ENCODE data around the gene CCHCR1.
"Not testable (repeated sequence)": the region's sequence is repeated elsewhere in the genome, so short reads cannot be mapped to it uniquely, and the experiment has no call there.

CCHCR1 gene, protein sequence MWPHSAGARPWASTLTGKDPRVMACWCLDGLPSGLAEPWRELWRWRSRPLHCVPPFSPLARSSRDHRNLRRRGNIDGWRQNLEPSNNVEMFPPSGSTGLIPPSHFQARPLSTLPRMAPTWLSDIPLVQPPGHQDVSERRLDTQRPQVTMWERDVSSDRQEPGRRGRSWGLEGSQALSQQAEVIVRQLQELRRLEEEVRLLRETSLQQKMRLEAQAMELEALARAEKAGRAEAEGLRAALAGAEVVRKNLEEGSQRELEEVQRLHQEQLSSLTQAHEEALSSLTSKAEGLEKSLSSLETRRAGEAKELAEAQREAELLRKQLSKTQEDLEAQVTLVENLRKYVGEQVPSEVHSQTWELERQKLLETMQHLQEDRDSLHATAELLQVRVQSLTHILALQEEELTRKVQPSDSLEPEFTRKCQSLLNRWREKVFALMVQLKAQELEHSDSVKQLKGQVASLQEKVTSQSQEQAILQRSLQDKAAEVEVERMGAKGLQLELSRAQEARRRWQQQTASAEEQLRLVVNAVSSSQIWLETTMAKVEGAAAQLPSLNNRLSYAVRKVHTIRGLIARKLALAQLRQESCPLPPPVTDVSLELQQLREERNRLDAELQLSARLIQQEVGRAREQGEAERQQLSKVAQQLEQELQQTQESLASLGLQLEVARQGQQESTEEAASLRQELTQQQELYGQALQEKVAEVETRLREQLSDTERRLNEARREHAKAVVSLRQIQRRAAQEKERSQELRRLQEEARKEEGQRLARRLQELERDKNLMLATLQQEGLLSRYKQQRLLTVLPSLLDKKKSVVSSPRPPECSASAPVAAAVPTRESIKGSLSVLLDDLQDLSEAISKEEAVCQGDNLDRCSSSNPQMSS

DNA sequence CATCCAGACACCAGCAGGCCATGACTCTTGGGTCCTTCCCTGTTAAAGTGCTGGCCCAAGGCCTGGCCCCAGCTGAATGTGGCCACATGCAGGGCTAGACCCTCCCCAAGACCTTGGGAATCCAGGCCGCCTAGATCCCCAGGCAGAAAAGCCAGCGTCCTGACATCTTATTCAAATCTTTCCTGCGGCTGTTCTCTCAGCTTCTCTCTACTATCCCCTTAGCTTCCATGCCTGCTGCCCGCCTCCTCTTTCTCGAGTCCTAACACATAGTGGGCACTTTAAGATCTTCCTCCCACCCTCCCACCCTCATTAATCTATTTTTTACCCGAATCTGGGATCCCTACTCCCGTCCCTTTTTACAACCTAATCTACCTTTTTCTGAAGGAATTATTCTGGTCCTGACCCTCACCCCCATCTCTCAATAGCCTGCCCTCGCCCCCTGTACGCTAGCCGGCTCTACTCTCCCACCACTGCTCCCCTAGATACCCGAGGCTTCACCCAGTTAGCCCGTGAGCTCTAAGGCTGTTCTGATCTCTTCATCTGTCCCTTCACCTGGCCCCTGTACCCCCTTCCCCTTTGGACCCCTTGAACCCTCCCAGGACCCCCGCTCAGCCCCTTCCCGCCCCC is at the start of gene CCHCR1:
Gene CCHCR1 (minus strand): TSS at position 290 of the 627 bp plus-strand sequence. CDS start 202 bp downstream, at position 88.
- DNase-seq: no peak

DNA sequence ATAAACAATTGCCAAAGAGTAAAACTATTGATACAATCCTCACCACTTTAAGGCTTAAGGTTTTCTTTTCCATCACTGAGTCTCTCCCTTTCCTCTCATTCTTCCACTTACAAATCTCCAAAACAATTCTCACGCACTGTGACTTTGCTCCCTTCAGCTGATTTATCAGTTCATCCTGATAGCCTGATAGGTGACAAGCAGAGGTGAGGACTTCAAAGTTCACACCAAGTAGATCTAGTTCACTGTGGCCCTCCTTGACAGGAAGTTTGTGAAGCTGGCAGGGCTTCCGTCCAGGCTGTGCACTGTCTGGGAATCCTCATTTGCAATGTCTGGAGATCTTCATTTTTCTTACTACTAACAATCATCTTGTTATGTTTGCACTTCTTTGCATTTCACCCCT is 48.0 kb upstream of the CCHCR1 start:
- DNase-seq: no peak

DNA sequence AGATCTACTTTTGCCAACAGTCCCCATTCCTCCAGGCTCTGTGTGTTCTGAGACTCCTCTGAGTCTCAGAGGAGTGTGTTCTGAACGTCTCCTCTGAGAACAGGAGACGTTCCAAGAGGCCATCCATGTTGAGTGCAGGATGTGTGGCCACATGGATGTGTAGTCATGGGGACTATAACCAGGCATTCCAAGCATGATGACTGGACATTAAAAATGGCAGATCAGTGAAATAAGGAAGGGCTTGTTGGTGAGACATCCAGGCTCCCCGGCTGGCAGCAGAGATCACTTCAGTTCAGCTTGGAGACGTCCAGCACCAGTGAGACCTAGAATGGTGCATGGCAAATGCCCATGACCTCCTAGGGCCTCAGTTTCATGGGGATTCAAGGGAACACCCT is 47.1 kb upstream of the CCHCR1 start:
- no peak for DNase-seq

DNA sequence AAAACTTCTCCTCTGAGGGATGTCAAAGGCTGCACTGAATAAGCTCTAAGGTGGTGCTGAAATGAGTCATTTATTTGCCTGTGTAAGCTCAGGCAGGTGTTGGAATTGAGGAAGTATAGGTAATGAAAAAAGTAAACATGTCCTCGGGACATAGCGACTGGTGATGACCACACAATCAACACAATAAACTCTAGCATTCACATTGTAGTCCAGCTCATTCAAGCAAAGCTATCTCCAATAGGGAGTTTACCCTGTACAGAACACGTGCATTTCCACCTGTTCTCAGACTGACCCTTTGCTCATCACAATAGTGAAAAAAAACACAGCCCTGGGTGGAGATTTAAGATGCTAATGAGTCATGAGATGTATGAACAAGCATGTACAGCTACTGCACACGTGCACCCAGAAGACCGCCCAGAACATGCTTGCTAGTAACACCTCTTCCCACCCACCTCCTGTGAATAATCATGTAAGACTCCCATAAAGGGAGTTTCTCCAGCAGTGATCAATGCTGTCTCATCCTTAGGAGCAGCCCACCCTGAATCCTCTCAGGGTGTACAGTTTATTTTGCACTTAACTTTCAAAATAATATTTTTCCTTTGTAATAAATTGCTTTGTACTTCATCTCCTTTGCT is 45.9 kb upstream of the CCHCR1 start:
- DNase-seq: peak; percentile 54

DNA sequence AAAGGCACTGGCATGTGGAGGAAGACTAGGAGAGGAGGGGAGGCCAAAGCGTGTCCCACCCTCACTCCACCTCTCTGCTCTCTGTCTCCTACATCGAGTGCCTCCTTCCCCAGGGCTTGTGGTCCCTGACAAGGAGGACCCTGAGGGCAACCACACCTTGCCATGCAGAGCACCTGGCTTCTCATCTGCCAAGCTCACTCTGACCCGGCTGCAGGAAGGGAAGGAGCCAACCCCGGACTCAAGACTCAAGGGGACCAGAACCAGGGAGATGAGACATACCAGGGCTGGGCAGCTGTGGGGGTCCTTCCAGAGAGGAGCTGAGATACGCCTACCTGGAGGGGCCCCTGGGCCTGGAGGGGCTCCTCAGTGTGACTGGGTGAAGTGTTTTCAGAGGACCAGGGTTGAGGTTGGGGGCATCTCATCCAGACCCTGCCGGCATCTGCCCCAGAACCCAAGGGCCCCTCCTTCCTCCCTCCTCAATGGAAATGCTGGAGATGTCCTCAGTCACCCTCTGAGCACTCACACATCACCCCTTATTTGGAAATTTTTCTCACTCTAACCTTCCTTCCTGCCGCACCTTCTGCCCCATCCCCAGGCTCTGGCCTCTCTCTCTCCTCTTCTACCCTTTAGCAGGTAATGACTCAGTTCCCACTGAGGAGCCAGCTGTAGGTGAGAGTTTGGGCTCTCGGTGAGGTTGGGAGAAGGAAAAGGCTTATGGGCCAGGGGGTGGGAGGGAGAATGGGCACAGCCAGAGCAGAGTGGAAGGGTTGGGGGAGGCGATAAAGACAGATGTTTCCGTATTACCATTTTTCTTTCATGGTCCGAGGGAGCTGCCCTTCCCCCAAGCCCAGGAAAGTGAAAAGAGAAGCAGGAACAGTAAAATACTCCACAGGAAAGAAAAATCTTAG is 44.9 kb upstream of the CCHCR1 start:
- DNase-seq: no peak

DNA sequence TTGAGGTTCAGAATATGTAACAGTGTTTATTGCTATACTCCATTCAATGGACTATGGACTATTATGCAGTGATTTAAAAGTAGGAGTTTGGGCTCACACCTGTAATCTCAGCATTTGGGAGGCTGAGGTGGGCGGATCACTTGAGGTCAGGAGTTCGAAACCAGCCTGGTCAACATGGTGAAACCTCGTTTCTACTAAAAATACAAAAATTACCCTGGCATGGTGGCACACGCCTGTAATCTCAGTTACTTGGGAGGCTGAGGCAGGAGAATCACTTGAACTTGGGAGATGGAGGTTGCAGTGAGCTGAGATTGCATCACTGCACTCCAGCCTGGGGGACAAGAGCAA is 41.5 kb upstream of the CCHCR1 start:
- DNase-seq: not testable (repeated sequence)

DNA sequence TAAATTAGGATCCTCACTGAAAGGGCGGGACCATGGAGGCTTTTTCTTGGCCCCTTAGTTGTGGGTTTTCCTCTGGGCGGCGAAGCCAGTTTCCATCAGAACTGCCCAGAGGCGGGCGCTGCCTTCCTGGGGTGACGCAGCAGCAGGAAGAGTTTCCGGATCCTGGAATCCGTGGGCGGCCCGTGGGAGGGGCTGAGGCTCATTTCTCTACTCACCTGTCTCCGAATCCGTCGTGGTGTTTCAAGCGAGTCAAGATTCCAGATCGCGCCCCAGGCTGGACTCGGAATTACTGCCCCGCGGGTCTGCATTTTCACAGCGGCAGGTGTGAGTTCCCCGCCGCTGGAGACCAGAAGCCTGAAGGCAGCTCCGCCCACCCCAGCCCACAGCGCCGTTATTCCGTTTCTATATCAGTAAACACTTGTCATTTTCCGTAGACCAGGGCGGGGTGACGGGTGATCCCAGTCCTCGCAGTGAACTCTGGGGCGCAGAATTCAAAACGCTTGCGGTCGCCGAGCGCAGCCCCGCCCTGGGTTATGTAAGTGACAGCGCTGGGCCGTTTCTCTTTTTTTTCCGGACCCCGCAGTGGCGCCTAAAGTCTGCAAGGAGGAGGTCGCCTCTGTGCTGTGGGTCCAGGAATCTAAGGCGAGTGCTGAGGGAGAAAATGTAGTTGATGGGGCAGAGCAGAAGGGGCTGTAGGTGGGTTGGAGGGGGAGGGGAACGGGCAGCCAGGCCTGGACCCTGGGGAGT is 40.1 kb upstream of the CCHCR1 start:
- peak; percentile 43 for DNase-seq

DNA sequence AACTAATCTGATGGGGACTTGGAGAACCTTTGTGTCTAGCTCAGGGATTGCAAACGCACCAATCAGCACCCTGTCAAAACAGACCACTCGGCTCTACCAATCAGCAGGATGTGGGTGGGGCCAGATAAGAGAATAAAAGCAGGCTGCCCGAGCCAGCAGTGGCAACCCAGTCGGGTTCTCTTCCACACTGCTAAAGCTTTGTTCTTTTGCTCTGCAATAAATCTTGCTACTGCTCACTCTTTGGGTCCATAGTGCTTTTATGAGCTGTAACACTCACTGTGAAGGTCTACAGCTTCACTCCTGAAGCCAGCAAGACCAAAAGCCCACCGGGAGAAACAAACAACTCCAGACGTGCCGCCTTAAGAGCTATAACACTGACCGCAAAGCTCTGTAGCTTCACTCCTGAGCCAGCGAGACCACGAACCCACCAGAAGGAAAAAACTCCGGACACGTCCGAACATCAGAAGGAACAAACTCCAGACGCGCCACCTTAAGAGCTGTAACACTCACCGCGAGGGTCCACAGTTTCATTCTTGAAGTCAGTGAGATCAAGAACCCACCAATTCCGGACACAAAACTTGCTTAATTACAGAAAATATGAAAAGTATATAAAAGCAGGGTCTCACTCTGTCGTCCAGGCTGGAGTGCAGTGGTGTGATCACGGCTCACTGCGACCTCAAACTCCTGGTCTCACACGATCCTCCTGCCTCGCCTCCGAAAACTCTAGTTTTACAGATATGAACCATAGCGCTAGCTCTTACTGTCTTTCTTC is 38.8 kb upstream of the CCHCR1 start:
- DNase-seq: not testable (repeated sequence)

DNA sequence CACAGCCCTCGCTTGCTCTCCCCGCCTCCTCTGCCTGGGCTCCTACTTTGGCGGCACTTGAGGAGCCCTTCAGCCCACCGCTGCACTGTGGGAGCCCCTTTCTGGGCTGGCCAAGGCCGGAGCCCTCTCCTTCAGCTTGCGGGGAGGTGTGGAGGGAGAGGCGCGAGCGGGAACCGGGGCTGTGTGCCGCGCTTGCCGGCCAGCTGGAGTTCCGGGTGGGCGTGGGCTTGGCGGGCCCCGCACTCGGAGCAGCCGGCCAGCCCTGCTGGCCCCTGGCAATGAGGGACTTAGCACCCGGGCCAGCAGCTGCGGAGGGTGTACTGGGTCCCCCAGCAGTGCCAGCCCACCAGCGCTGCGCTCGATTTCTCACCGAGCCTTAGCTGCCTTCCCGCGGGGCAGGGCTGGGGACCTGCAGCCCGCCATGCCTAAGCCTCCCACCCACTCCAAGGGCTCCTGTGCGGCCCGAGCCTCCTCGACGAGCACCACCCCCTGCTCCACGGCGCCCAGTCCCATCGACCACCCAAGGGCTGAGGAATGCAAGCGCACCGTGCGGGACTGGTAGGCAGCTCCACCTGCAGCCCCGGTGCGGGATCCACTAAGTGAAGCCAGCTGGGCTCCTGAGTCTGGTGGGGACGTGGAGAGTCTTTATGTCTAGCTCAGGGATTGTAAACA is 37.8 kb upstream of the CCHCR1 start:
- not testable (repeated sequence) for DNase-seq

DNA sequence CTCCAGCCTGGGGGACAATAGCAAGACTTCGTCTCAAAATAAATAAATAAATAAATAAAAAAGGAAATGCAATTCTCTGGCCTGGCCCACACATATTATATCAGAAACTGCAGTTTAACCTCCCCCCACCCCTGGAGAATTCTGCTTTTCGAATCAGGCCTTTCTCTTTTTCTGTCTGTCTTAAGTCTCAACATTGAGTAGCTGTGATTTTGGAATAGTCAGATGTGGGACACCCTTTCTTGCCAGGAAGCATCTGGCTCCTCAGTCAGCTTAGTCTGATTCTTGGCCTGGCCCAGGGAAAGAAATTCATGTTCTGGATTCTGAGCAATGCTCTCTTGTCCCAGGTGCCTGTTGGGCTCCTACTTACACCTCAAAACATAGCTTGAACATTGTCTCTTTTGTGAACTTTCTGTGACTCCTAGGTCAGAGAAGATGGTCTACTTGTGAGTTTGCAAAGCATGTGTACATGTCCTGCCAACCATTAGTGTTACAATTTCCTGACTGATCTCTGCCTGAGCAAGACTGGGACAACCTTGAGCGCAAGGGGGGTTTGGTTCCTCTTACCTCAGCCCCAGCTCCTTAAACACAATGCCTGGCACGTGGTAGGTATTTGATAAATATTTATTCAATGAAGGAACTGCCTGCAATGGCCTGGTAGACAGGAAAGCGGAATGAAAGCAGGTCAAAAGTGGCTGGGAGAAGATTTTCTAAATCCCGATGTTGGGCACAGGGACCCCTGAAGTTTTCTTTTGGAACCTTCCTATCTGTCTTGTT is 36.6 kb upstream of the CCHCR1 start:
- DNase-seq: no peak

DNA sequence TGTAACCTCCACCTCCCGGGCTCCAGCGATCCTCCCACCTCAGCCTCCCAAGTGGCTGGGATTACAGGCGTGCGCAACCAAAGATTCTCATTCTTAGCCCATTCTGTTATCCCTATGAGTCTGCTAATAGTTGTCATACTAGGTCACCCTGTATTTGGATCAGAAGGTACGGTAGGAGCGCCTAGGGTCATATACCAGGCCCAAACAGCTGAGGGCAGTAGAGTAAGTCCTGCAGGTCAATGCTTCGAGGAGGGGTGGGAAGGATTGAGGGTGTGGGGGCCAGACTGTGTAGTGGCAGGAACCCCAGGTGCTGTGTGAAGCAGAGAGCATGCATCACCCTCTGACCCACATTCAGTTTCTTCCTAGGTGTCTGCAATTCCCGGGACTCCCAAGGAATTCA is 35.6 kb upstream of the CCHCR1 start:
- DNase-seq: no peak

DNA sequence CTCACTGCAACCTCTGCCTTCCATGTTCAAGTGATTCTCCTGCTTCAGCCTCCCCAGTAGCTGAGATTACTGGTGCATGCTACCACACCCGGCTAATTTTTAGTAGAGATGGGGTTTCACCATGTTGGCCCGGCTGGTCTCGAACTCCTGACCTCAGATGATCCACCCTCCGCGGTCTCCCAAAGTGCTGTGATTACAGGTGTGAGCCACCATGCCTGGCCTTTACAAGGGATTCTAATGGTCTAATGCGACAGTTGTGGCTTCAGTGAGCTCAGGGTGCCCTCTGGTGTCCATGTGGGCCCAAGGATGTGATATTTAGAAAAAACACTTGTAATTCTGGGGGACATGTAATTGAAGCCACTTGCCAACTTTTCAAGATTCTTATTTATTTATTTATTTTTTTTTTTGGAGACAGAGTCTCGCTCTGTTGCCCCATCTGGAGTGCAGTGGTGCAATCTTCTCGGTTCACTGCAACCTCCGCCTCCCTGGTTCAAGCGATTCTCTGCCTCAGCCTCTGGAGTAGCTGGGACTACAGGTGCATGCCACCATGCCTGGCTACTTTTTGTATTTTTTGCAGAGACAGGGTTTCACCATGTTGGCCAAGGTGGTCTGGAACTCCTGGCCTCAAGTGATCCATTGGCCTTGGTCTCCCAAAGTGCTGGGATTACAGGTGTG is 35.0 kb upstream of the CCHCR1 start:
- DNase-seq: not testable (repeated sequence)

DNA sequence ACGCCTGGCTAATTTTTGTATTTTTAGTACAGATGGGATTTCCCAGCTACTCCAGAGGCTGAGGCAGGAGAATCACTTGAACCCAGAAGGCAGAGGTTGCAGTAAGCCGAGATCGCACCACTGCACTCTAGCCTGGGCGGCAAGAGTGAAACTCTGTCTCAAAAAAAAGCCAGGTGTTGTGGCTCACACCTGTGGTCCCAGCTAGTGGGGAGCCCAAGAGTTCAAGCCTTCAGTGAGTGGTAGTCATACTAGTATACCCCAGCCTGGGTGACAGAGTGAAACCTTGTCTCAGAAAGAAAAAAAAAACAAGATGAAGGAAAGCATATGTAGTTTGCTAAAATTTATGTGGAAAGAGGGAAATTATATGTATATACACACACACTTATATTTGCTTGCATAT is 32.9 kb upstream of the CCHCR1 start:
- no peak for DNase-seq

DNA sequence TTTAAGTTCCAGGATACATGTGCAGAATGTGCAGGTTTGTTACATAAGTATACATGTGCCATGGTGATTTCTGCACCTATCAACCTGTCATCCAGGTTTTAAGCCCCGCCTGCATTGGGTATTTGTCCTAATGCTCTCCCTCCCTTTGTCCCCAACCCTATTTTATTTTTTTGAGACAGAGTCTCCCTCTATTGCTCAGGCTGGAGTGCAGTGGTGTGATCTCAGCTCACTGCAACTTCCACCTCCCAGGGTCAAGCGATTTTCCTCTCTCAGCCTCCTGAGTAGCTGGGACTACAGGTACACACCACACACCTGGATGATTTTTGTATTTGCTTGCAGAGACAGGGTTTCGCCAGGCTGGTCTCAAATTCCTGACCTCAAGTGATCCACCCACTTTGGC is 31.6 kb upstream of the CCHCR1 start:
- not testable (repeated sequence) for DNase-seq

DNA sequence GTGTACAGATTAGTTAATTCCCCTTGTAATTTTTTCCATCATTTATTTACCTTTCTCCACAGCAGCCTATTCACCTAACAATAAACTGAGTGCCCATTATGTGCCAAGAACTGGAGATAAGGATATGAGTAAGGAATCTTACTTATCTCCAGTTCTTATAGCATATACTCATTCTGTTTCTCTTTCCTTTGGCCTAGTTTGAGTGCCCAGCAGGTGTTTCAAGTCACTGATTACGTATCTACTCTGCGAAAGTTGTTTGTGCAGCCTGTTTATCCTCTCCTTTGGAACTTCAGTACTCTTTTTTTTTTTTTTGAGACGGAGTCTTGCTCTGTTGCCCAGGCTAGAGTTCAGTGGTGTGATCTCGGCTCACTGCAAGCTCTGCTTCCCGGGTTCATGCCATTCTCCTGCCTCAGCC is 30.2 kb upstream of the CCHCR1 start:
- no peak for DNase-seq

DNA sequence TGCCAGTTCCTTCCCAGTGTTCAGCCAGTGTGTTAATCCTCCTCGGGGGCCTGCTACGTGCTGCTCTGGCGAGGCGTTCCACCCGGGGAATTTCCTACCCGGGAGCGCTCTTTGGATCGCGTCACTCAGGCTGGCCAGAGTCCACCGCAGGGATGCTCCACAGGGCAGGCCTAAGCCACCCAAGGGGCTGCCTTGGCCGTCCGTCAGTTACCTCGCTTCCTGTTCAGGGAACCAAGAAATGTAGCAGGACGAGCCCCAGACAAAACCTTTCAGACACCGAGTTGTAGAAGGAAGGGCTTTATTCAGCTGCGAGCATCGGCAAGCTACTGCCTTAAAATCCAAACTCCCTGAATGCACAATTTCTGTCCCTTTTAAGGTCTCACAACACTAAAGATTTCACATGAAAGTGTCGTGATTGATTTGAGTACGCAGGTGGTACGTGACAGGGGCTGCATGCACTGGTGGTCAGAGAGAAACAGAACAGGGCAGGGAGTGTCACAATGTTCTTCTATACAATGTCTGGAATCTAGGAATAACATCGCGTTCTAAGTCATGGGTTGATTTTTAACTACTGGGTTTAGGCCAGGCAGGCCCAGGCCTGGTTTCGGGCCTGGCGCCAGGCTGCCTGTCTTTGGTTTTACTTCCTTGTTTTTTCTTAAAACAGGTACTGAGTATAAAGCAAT is 28.6 kb upstream of the CCHCR1 start:
- no peak for DNase-seq

DNA sequence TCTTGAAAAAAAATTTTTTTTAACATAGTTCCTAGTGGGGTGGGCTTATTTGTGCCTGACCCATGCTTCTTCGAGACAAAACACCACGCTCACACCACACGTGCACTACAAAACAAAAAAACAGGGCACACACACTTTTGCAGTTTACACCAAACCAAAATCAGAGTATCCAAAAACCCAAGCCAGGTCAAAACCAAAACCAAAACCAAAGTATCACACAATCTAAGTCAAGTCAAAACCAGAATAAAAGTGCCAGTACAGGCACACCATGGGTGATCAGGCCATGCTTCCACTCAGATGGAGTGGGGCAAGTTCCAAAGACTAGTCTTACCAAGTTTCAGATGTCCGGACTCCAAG is 28.1 kb upstream of the CCHCR1 start:
- DNase-seq: not testable (repeated sequence)

DNA sequence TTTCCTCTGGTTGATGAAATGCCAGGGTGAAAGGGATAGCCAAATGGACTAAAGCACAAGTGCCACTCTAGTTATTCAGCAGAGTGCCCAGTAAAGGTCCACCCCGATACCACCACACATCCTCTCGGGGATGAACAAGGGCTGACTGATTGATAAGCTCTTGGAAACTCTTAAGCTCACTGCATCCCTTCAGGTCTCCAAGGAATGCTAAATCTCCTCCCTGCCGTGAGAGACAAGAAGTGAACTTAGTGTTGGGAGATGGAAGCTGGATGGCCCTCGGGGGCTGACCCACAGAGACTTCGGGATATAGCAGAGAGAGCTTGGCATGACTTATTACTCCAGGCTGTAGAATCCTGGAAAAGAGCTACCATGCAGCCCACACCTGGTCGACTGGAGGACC is 26.3 kb upstream of the CCHCR1 start:
- DNase-seq: not testable (repeated sequence)

All from NCI-H187 treated with DMSO at 0.1 percent for 48 hours (cell line).